MG63 (cell line): ENCODE measurements around the gene KIZ. TPM values are rescaled to one million over a fixed set of nuclear protein-coding genes. Genes with fewer than 3 reads are reported as not detected.
"Not testable (repeated sequence)": the region's sequence is repeated elsewhere in the genome, so short reads cannot be mapped to it uniquely, and the experiment has no call there.

Source experiments
- DNase-seq: peaks from one replicate; pipeline ENCODE4 v3.0.0-alpha.2; 2020
- H3K27me3 ChIP-seq: fragments of 250-450 bp; sonication (Bioruptor Pico); 2 replicates; pipeline ENCODE4 v1.5.1; 2020; ENCODE audit warnings: mild to moderate bottlenecking, moderate library complexity
- H3K36me3 ChIP-seq: fragments of 250-450 bp; sonication (Bioruptor Pico); 2 replicates; pipeline ENCODE4 v1.5.1; 2020; ENCODE audit warnings: mild to moderate bottlenecking, moderate library complexity
- H3K4me3 ChIP-seq: fragments of 250-450 bp; sonication (Bioruptor Pico); 2 replicates; pipeline ENCODE4 v1.5.1; 2020; ENCODE audit warnings: mild to moderate bottlenecking, moderate library complexity
- H3K9me3 ChIP-seq: fragments of 250-450 bp; sonication (Bioruptor Pico); 2 replicates; pipeline ENCODE4 v1.5.1; 2020; ENCODE audit warnings: mild to moderate bottlenecking, moderate library complexity
- total RNA-seq: library from RNA; depleted of rRNA; stranded (reverse); fragments of >200 nt; shearing (Covaris generic); gene quantifications from 2 replicates; pipeline ENCODE4 v1.2.3, GENCODE V29; 2014; ENCODE audit warnings: low replicate concordance

KIZ gene
- total RNA-seq, 1 experiment from 2014 or later: 4.8 TPM

GRCh38 chr20:21246161-21246560, 120.3 kb downstream of the KIZ start:
- no peaks in the 10 kb centered on the region for H3K36me3 ChIP-seq
- H3K9me3 ChIP-seq: no peaks in the 10 kb centered on the region
- no peak for DNase-seq
- H3K27me3 ChIP-seq: no peaks in the 10 kb centered on the region
- H3K4me3 ChIP-seq: no peak overlapping the region

- H3K27me3 ChIP-seq, H3K4me3 ChIP-seq, H3K9me3 ChIP-seq, H3K36me3 ChIP-seq, DNase-seq: not testable (repeated sequence)
Observed at GRCh38 chr20:21247603-21248095, 121.8 kb downstream of the KIZ start.

GRCh38 chr20:21251278-21251677, 125.4 kb downstream of the KIZ start:
- no peak overlapping the region for H3K4me3 ChIP-seq
- DNase-seq: no peak
- no peaks in the 10 kb centered on the region for H3K36me3 ChIP-seq
- no peaks in the 10 kb centered on the region for H3K27me3 ChIP-seq
- no peaks in the 10 kb centered on the region for H3K9me3 ChIP-seq

- Histone ChIP-seq H3K9me3 (no peaks in the 10 kb centered on the region), H3K36me3 (no peaks in the 10 kb centered on the region), H3K27me3 (no peaks in the 10 kb centered on the region), H3K4me3 (no peak overlapping the region)
- DNase-seq: no peak
Observed at GRCh38 chr20:21257192-21257591, 131.3 kb downstream of the KIZ start.

GRCh38 chr20:21258411-21258810, 132.5 kb downstream of the KIZ start:
- Histone ChIP-seq H3K36me3 (no peaks in the 10 kb centered on the region), H3K9me3 (no peaks in the 10 kb centered on the region), H3K4me3 (no peak overlapping the region), H3K27me3 (no peaks in the 10 kb centered on the region)
- no peak for DNase-seq

GRCh38 chr20:21259346-21259745, 133.5 kb downstream of the KIZ start:
- Histone ChIP-seq H3K36me3 (no peaks in the 10 kb centered on the region), H3K9me3 (no peaks in the 10 kb centered on the region), H3K27me3 (no peaks in the 10 kb centered on the region), H3K4me3 (no peak overlapping the region)
- DNase-seq: no peak

GRCh38 chr20:21262812-21263211, 136.9 kb downstream of the KIZ start:
- Histone ChIP-seq H3K36me3 (no peaks in the 10 kb centered on the region), H3K9me3 (no peaks in the 10 kb centered on the region), H3K27me3 (no peaks in the 10 kb centered on the region), H3K4me3 (no peak overlapping the region)
- DNase-seq: peak; percentile 88

GRCh38 chr20:21265261-21266190, 139.6 kb downstream of the KIZ start:
- H3K4me3 ChIP-seq: no peak overlapping the region
- H3K27me3 ChIP-seq: no peaks in the 10 kb centered on the region
- H3K36me3 ChIP-seq: no peaks in the 10 kb centered on the region
- DNase-seq: no peak
- no peaks in the 10 kb centered on the region for H3K9me3 ChIP-seq

- DNase-seq: no peak
- no peaks in the 10 kb centered on the region for H3K9me3 ChIP-seq
- no peak overlapping the region for H3K4me3 ChIP-seq
- no peaks in the 10 kb centered on the region for H3K27me3 ChIP-seq
- H3K36me3 ChIP-seq: no peaks in the 10 kb centered on the region
Observed at GRCh38 chr20:21266191-21266536, 140.3 kb downstream of the KIZ start.

- DNase-seq: no peak
- Histone ChIP-seq H3K36me3 (no peaks in the 10 kb centered on the region), H3K9me3 (no peaks in the 10 kb centered on the region), H3K4me3 (no peak overlapping the region), H3K27me3 (no peaks in the 10 kb centered on the region)
Observed at GRCh38 chr20:21269772-21270171, 143.9 kb downstream of the KIZ start.

- H3K4me3 ChIP-seq: no peak overlapping the region
- no peaks in the 10 kb centered on the region for H3K9me3 ChIP-seq
- no peaks in the 10 kb centered on the region for H3K36me3 ChIP-seq
- DNase-seq: no peak
- H3K27me3 ChIP-seq: no peaks in the 10 kb centered on the region
Observed at GRCh38 chr20:21270806-21271205, 144.9 kb downstream of the KIZ start.

GRCh38 chr20:21272279-21272678, 146.4 kb downstream of the KIZ start:
- H3K4me3 ChIP-seq: no peak overlapping the region
- H3K9me3 ChIP-seq: no peaks in the 10 kb centered on the region
- H3K36me3 ChIP-seq: no peaks in the 10 kb centered on the region
- DNase-seq: no peak
- H3K27me3 ChIP-seq: no peaks in the 10 kb centered on the region

GRCh38 chr20:21272679-21273078, 146.8 kb downstream of the KIZ start:
- DNase-seq: no peak
- no peak overlapping the region for H3K4me3 ChIP-seq
- H3K9me3 ChIP-seq: no peaks in the 10 kb centered on the region
- no peaks in the 10 kb centered on the region for H3K36me3 ChIP-seq
- H3K27me3 ChIP-seq: no peaks in the 10 kb centered on the region

GRCh38 chr20:21273755-21274386, 148.0 kb downstream of the KIZ start:
- no peak for DNase-seq

GRCh38 chr20:21278829-21279228, 152.9 kb downstream of the KIZ start:
- DNase-seq: no peak
- Histone ChIP-seq H3K4me3 (no peak overlapping the region), H3K9me3 (no peaks in the 10 kb centered on the region), H3K36me3 (no peaks in the 10 kb centered on the region), H3K27me3 (no peaks in the 10 kb centered on the region)

More at GRCh38 chr20:21273755-21274386, 148.0 kb downstream of the KIZ start:
- Histone ChIP-seq H3K4me3 (no peak overlapping the region), H3K9me3 (no peaks in the 10 kb centered on the region), H3K27me3 (no peaks in the 10 kb centered on the region), H3K36me3 (no peaks in the 10 kb centered on the region)

- H3K27me3 ChIP-seq: no peaks in the 10 kb centered on the region
- no peak overlapping the region for H3K4me3 ChIP-seq
- no peaks in the 10 kb centered on the region for H3K9me3 ChIP-seq
- DNase-seq: no peak
- no peaks in the 10 kb centered on the region for H3K36me3 ChIP-seq
Observed at GRCh38 chr20:21279706-21280521, 154.0 kb downstream of the KIZ start.

GRCh38 chr20:21280522-21281016, 154.7 kb downstream of the KIZ start:
- no peak for DNase-seq
- Histone ChIP-seq H3K9me3 (no peaks in the 10 kb centered on the region), H3K27me3 (no peaks in the 10 kb centered on the region), H3K36me3 (no peaks in the 10 kb centered on the region), H3K4me3 (no peak overlapping the region)
